Measurements from ENCODE around the gene PELI2.
A peak's percentile ranks its signal among the peaks of the same experiment; 100 is the strongest.

Gene PELI2

DNA sequence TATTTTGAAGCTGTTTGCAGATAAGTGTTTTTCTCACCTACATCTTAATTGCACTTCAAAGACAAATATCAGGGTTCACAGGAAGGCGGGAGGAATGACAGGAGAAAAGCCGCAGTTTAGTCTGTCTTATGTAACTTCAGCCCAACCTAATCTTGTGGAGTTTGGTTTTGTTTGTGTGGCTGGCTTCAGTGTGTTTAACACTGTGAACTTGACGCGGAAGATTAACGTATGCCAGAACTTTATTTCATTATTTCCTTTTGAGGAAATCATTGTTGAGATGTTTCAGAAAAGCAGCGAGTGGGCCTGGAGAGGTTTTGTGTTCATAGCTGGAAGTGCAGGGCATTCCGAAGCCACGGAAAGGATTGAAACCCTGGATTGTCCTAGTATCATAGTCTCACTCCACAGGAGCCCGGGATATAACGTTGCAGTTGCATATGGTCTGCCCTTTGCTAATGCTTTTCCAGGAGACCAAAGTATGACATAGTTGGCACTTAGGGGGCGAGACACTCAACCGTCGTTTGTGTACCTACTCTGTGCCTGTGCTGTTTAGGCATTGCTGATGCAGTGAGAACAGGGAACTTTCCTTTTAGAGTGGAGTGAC is 2.0 kb downstream of the PELI2 start:
- Histone ChIP-seq H3K27ac (ENCODE audit: low read length) (no peak overlapping the region), H3K36me3 (ENCODE audit: insufficient read depth, low read depth, low read length) (no peaks in the 10 kb centered on the region), H3K4me3 (ENCODE audit: low read length) (peak overlapping the region; percentile 82), H3K9ac (ENCODE audit: low read depth, low read length) (peak overlapping the region; percentile 63; the same call in 1 of the 2 replicates), H3K9me3 (ENCODE audit: insufficient read depth, low read depth, low read length) (no peaks in the 10 kb centered on the region), H3K27me3 (ENCODE audit: insufficient read depth, low read length) (peaks cover 24% of the 10 kb centered on the region), H3K4me1 (ENCODE audit: insufficient read depth, low read length) (peaks cover 13% of the 10 kb centered on the region; the same call in 1 of the 2 replicates)

GRCh38 chr14:56121816-56122215 is 3.6 kb downstream of the PELI2 start:
- Histone ChIP-seq H3K36me3 (ENCODE audit: insufficient read depth, low read depth, low read length) (no peaks in the 10 kb centered on the region), H3K9ac (ENCODE audit: low read depth, low read length) (no peak overlapping the region), H3K9me3 (ENCODE audit: insufficient read depth, low read depth, low read length) (no peaks in the 10 kb centered on the region), H3K27ac (ENCODE audit: low read length) (no peak overlapping the region), H3K27me3 (ENCODE audit: insufficient read depth, low read length) (peaks cover 24% of the 10 kb centered on the region), H3K4me3 (ENCODE audit: low read length) (no peak overlapping the region), H3K4me1 (ENCODE audit: insufficient read depth, low read length) (peaks cover 17% of the 10 kb centered on the region; the same call in 1 of the 2 replicates)

GRCh38 chr14:56122301-56122700 is 4.1 kb downstream of the PELI2 start:
- Histone ChIP-seq H3K27ac (ENCODE audit: low read length) (no peak overlapping the region), H3K36me3 (ENCODE audit: insufficient read depth, low read depth, low read length) (no peaks in the 10 kb centered on the region), H3K27me3 (ENCODE audit: insufficient read depth, low read length) (peaks cover 24% of the 10 kb centered on the region), H3K4me1 (ENCODE audit: insufficient read depth, low read length) (peaks cover 13% of the 10 kb centered on the region; the same call in 1 of the 2 replicates), H3K9me3 (ENCODE audit: insufficient read depth, low read depth, low read length) (no peaks in the 10 kb centered on the region), H3K4me3 (ENCODE audit: low read length) (no peak overlapping the region), H3K9ac (ENCODE audit: low read depth, low read length) (no peak overlapping the region)

DNA sequence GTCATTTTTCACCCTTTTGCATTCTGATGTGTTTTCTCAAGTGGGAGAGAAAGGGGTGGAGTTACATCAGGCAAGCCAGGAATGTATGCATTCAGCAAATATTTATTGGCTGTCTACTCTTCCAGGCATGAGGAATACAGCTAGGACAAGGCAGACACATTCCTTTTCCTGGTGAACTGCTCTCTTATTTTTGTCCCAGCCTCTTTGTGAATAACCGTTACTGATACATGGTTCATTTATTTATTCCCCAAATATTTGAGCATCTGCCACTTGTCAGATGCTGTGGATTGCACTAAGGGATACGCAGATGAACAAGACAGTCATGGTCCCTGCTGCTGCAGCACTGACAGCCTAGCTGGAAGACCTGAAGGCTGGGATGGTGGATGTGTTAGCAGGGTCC is 6.1 kb downstream of the PELI2 start:
- H3K4me3 ChIP-seq (ENCODE audit: low read length), result no peak overlapping the region
- H3K27ac ChIP-seq (ENCODE audit: low read length), result no peak overlapping the region
- H3K4me1 ChIP-seq (ENCODE audit: insufficient read depth, low read length), result peaks cover 25% of the 10 kb centered on the region; the same call in 1 of the 2 replicates
- H3K9me3 ChIP-seq (ENCODE audit: insufficient read depth, low read depth, low read length), result no peaks in the 10 kb centered on the region
- no peaks in the 10 kb centered on the region for H3K36me3 ChIP-seq (ENCODE audit: insufficient read depth, low read depth, low read length)
- peaks cover 24% of the 10 kb centered on the region for H3K27me3 ChIP-seq (ENCODE audit: insufficient read depth, low read length)
- no peak overlapping the region for H3K9ac ChIP-seq (ENCODE audit: low read depth, low read length)

- Histone ChIP-seq H3K27ac (ENCODE audit: low read length) (no peak overlapping the region), H3K27me3 (ENCODE audit: insufficient read depth, low read length) (peaks cover 9% of the 10 kb centered on the region), H3K4me3 (ENCODE audit: low read length) (no peak overlapping the region), H3K4me1 (ENCODE audit: insufficient read depth, low read length) (peaks cover 27% of the 10 kb centered on the region; the same call in 1 of the 2 replicates), H3K9me3 (ENCODE audit: insufficient read depth, low read depth, low read length) (no peaks in the 10 kb centered on the region), H3K9ac (ENCODE audit: low read depth, low read length) (no peak overlapping the region), H3K36me3 (ENCODE audit: insufficient read depth, low read depth, low read length) (no peaks in the 10 kb centered on the region)
These were observed 7.8 kb downstream of the PELI2 start for GRCh38 chr14:56125772-56126636.

- Histone ChIP-seq H3K27ac (ENCODE audit: low read length) (no peak overlapping the region), H3K9me3 (ENCODE audit: insufficient read depth, low read depth, low read length) (no peaks in the 10 kb centered on the region), H3K4me3 (ENCODE audit: low read length) (no peak overlapping the region), H3K27me3 (ENCODE audit: insufficient read depth, low read length) (peaks cover 3% of the 10 kb centered on the region), H3K9ac (ENCODE audit: low read depth, low read length) (no peak overlapping the region), H3K4me1 (ENCODE audit: insufficient read depth, low read length) (peaks cover 33% of the 10 kb centered on the region; the same call in 1 of the 2 replicates), H3K36me3 (ENCODE audit: insufficient read depth, low read depth, low read length) (no peaks in the 10 kb centered on the region)
These were observed 8.4 kb downstream of the PELI2 start for GRCh38 chr14:56126637-56126913.

DNA sequence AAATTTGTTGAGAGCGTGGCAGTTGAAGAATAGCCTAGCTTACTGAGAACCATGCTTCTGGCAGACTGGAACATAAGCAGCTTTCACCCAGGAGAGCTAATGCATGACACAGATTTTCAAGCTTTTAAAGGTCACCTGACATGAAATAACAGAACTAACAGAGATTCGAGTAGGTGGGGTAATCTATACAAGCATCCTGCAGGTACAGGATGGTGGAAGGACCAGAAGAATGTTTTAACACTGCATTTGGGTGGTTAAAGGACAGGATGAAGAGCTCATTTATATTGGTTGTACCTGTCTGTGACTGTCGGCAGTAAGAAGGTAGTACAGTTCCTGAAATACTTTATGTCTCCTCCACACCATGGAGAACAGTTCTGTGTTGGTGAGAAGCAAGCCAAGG is 8.9 kb downstream of the PELI2 start:
- Histone ChIP-seq H3K9ac (ENCODE audit: low read depth, low read length) (no peak overlapping the region), H3K27ac (ENCODE audit: low read length) (no peak overlapping the region), H3K4me3 (ENCODE audit: low read length) (no peak overlapping the region), H3K4me1 (ENCODE audit: insufficient read depth, low read length) (peaks cover 37% of the 10 kb centered on the region), H3K9me3 (ENCODE audit: insufficient read depth, low read depth, low read length) (no peaks in the 10 kb centered on the region), H3K27me3 (ENCODE audit: insufficient read depth, low read length) (no peaks in the 10 kb centered on the region), H3K36me3 (ENCODE audit: insufficient read depth, low read depth, low read length) (no peaks in the 10 kb centered on the region)

DNA sequence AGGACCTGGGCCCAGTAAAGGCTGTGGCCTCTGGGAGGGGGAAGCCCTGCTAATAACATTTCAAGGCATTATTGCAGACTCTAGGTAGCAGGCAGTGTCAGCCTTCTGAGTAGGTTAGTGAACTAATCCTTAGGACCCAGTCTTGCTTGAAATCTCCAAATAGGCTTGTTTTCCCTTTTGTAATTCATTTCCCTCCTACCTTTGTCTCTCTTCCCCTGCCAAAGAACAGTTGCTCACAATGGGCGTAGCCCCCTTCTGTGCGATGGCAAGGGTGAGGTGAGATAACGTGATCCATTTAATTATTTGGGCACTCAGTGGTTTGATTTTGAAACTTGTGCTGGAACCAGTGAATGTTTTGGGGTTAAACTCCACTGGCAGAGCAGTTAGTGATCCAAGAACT is 10.9 kb downstream of the PELI2 start:
- peaks cover 48% of the 10 kb centered on the region for H3K4me1 ChIP-seq (ENCODE audit: insufficient read depth, low read length)
- H3K9ac ChIP-seq (ENCODE audit: low read depth, low read length), result no peak overlapping the region
- H3K36me3 ChIP-seq (ENCODE audit: insufficient read depth, low read depth, low read length), result no peaks in the 10 kb centered on the region
- H3K9me3 ChIP-seq (ENCODE audit: insufficient read depth, low read depth, low read length), result no peaks in the 10 kb centered on the region
- H3K4me3 ChIP-seq (ENCODE audit: low read length), result 0 out of 2 replicates have a peak overlapping the region, but pooled peaks have one; percentile 7
- H3K27ac ChIP-seq (ENCODE audit: low read length), result no peak overlapping the region
- no peaks in the 10 kb centered on the region for H3K27me3 ChIP-seq (ENCODE audit: insufficient read depth, low read length)

GRCh38 chr14:56129933-56130332 is 11.7 kb downstream of the PELI2 start:
- Histone ChIP-seq H3K27me3 (ENCODE audit: insufficient read depth, low read length) (no peaks in the 10 kb centered on the region), H3K4me3 (ENCODE audit: low read length) (no peak overlapping the region), H3K36me3 (ENCODE audit: insufficient read depth, low read depth, low read length) (no peaks in the 10 kb centered on the region), H3K4me1 (ENCODE audit: insufficient read depth, low read length) (peaks cover 48% of the 10 kb centered on the region), H3K9me3 (ENCODE audit: insufficient read depth, low read depth, low read length) (no peaks in the 10 kb centered on the region), H3K27ac (ENCODE audit: low read length) (no peak overlapping the region), H3K9ac (ENCODE audit: low read depth, low read length) (no peak overlapping the region)

DNA sequence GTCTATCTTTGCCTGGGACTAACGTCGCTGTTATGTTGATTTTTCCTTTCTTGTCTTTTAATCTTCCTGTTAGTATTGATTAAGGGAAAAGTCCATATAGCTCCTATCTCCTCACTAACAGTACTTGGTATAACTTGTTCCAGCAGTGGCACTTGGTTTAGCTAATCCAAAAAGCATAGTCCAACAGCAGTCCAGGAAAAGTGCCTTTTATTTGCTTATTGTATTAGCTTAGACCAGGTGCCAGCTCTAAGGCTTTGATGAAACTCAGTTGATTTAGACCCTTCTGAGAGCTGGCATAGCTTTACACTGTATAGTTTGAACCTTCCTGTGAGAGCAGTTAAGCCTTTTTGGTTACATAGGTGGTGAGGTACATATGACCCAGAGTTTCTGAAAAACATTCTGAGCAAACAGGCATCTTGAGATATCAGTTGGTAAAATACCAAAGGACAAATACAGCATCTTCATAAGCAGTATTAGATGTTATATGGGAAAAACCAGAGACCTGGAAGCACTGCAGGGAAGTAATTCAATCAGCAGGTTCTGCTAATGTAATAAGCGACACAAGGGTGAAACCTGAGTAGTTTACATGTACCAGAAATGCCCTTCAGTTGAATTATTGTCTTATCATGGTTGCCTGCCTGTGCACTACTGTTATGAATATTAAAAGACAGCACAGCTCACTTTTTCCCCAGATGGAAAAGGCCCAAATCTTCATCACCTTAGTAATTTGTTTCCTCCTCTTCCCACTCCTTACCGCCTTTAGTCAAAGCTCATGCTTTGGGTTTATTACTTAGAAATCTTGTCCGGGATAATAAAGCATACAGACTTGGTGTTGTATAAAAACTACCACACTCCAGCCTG is 13.0 kb downstream of the PELI2 start:
- Histone ChIP-seq H3K9ac (ENCODE audit: low read depth, low read length) (no peak overlapping the region), H3K9me3 (ENCODE audit: insufficient read depth, low read depth, low read length) (no peaks in the 10 kb centered on the region), H3K4me1 (ENCODE audit: insufficient read depth, low read length) (peaks cover 44% of the 10 kb centered on the region), H3K36me3 (ENCODE audit: insufficient read depth, low read depth, low read length) (no peaks in the 10 kb centered on the region), H3K4me3 (ENCODE audit: low read length) (no peak overlapping the region), H3K27me3 (ENCODE audit: insufficient read depth, low read length) (no peaks in the 10 kb centered on the region), H3K27ac (ENCODE audit: low read length) (no peak overlapping the region)

GRCh38 chr14:56131865-56132833 is 13.9 kb downstream of the PELI2 start:
- Histone ChIP-seq H3K27ac (ENCODE audit: low read length) (no peak overlapping the region), H3K27me3 (ENCODE audit: insufficient read depth, low read length) (no peaks in the 10 kb centered on the region)

More at GRCh38 chr14:56131865-56132833, 13.9 kb downstream of the PELI2 start:
- no peaks in the 10 kb centered on the region for H3K9me3 ChIP-seq (ENCODE audit: insufficient read depth, low read depth, low read length)
- H3K9ac ChIP-seq (ENCODE audit: low read depth, low read length), result no peak overlapping the region
- H3K4me3 ChIP-seq (ENCODE audit: low read length), result no peak overlapping the region
- no peaks in the 10 kb centered on the region for H3K36me3 ChIP-seq (ENCODE audit: insufficient read depth, low read depth, low read length)
- peaks cover 46% of the 10 kb centered on the region for H3K4me1 ChIP-seq (ENCODE audit: insufficient read depth, low read length)
